HG03565 (cell line): ENCODE data around the gene CETN1.
A peak's percentile ranks its signal among the peaks of the same experiment; 100 is the strongest.

Experiments used
- ATAC-seq: cut with Tn5 transposase; IDR thresholded peaks from one replicate; pipeline ENCODE4 v1.9.1; 2021; ENCODE audit warnings: mild to moderate bottlenecking, moderate library complexity; ENCODE audit not compliant: unreplicated experiment

Gene CETN1

GRCh38 chr18:574865-575645 lies 5.1 kb upstream of the CETN1 start:
- no peak for ATAC-seq

- no peak for ATAC-seq
These were observed 3.3 kb upstream of the CETN1 start for GRCh38 chr18:576924-577323.

- ATAC-seq = no peak
These were observed 2.4 kb upstream of the CETN1 start for GRCh38 chr18:577643-578375.

- ATAC-seq = no peak
These were observed 942 bp upstream of the CETN1 start for GRCh38 chr18:579238-579637.

GRCh38 chr18:581096-581495 lies 916 bp downstream of the CETN1 start:
- no peak for ATAC-seq

GRCh38 chr18:582465-582864 lies 2.3 kb downstream of the CETN1 start:
- ATAC-seq = no peak

GRCh38 chr18:595068-595467 lies 14.9 kb downstream of the CETN1 start:
- ATAC-seq = no peak

GRCh38 chr18:595571-595970 lies 15.4 kb downstream of the CETN1 start:
- no peak for ATAC-seq

- ATAC-seq = peak; percentile 27
These were observed 16.2 kb downstream of the CETN1 start for GRCh38 chr18:596288-596881.

GRCh38 chr18:598124-598589 lies 18.0 kb downstream of the CETN1 start:
- no peak for ATAC-seq

GRCh38 chr18:600107-600506 lies 19.9 kb downstream of the CETN1 start:
- ATAC-seq = no peak

- no peak for ATAC-seq
These were observed 24.6 kb downstream of the CETN1 start for GRCh38 chr18:604771-605170.

GRCh38 chr18:607930-608329 lies 27.8 kb downstream of the CETN1 start:
- ATAC-seq = no peak

- ATAC-seq = no peak
These were observed 30.2 kb downstream of the CETN1 start for GRCh38 chr18:610214-610928.

GRCh38 chr18:612156-612555 lies 32.0 kb downstream of the CETN1 start:
- no peak for ATAC-seq

- no peak for ATAC-seq
These were observed 34.0 kb downstream of the CETN1 start for GRCh38 chr18:614193-614592.

GRCh38 chr18:615092-615521 lies 34.9 kb downstream of the CETN1 start:
- ATAC-seq = no peak

- ATAC-seq = no peak
These were observed 35.6 kb downstream of the CETN1 start for GRCh38 chr18:615773-616172.

GRCh38 chr18:616380-616995 lies 36.3 kb downstream of the CETN1 start:
- ATAC-seq = no peak

- ATAC-seq = no peak
These were observed 37.9 kb downstream of the CETN1 start for GRCh38 chr18:617970-618504.
